ENCODE data around the gene CACNA1D. TPM values are rescaled to one million over a fixed set of nuclear protein-coding genes. Genes with fewer than 3 reads are reported as not detected.

CACNA1D gene
- total RNA-seq, 1 donor from 2014 or later = 1.5 TPM

- DNase-seq (ENCODE audit: low read depth) = no peak
Measured at GRCh38 chr3:53495520-53496391, 1.3 kb downstream of the CACNA1D start.

GRCh38 chr3:53496392-53496670 is 1.9 kb downstream of the CACNA1D start:
- DNase-seq (ENCODE audit: low read depth) = no peak

- no peak for DNase-seq (ENCODE audit: low read depth)
Measured at GRCh38 chr3:53496984-53497383, 2.6 kb downstream of the CACNA1D start.

GRCh38 chr3:53498806-53499641 is 4.6 kb downstream of the CACNA1D start:
- no peak for DNase-seq (ENCODE audit: low read depth)

- no peak for DNase-seq (ENCODE audit: low read depth)
Measured at GRCh38 chr3:53500165-53500777, 5.9 kb downstream of the CACNA1D start.

- DNase-seq (ENCODE audit: low read depth) = no peak
Measured at GRCh38 chr3:53501178-53501577, 6.8 kb downstream of the CACNA1D start.

GRCh38 chr3:53502737-53503136 is 8.3 kb downstream of the CACNA1D start:
- DNase-seq (ENCODE audit: low read depth) = no peak

GRCh38 chr3:53503195-53503594 is 8.8 kb downstream of the CACNA1D start:
- no peak for DNase-seq (ENCODE audit: low read depth)

- DNase-seq (ENCODE audit: low read depth) = peak; percentile 94
Measured at GRCh38 chr3:53506110-53506762, 11.8 kb downstream of the CACNA1D start.

GRCh38 chr3:53506763-53507145 is 12.3 kb downstream of the CACNA1D start:
- DNase-seq (ENCODE audit: low read depth) = no peak

GRCh38 chr3:53509494-53509893 is 15.1 kb downstream of the CACNA1D start:
- DNase-seq (ENCODE audit: low read depth) = no peak

- DNase-seq (ENCODE audit: low read depth) = no peak
Measured at GRCh38 chr3:53510508-53510907, 16.1 kb downstream of the CACNA1D start.

GRCh38 chr3:53511246-53511645 is 16.8 kb downstream of the CACNA1D start:
- no peak for DNase-seq (ENCODE audit: low read depth)

- peak; percentile 45 for DNase-seq (ENCODE audit: low read depth)
Measured at GRCh38 chr3:53513556-53514190, 19.3 kb downstream of the CACNA1D start.

- DNase-seq (ENCODE audit: low read depth) = no peak
Measured at GRCh38 chr3:53516339-53516738, 21.9 kb downstream of the CACNA1D start.

GRCh38 chr3:53518495-53518981 is 24.1 kb downstream of the CACNA1D start:
- DNase-seq (ENCODE audit: low read depth) = peak; percentile 46

GRCh38 chr3:53519065-53519709 is 24.8 kb downstream of the CACNA1D start:
- DNase-seq (ENCODE audit: low read depth) = no peak

GRCh38 chr3:53523346-53523745 is 28.9 kb downstream of the CACNA1D start:
- DNase-seq (ENCODE audit: low read depth) = no peak

GRCh38 chr3:53524566-53524965 is 30.2 kb downstream of the CACNA1D start:
- no peak for DNase-seq (ENCODE audit: low read depth)

- no peak for DNase-seq (ENCODE audit: low read depth)
Measured at GRCh38 chr3:53525765-53526703, 31.6 kb downstream of the CACNA1D start.

Measured in renal cortical epithelial cell (primary cell).